GM21360 (cell line): Measurements from ENCODE around the gene TYMP.

Source experiments
- ATAC-seq: cut with Tn5 transposase; IDR thresholded peaks from one replicate; pipeline ENCODE4 v1.9.1; 2021; ENCODE audit warnings: mild to moderate bottlenecking, moderate library complexity; ENCODE audit not compliant: unreplicated experiment

The TYMP gene

GRCh38 chr22:50529897-50530579 lies at the start of gene TYMP:
Gene TYMP (minus strand): TSS chr22:50530012. CDS start chr22:50529709, 303 bp downstream.
- no peak for ATAC-seq

GRCh38 chr22:50578776-50579310 lies 49.0 kb upstream of the TYMP start:
- ATAC-seq, result no peak

- no peak for ATAC-seq
Measured at GRCh38 chr22:50577987-50578775, 48.4 kb upstream of the TYMP start, which contains the start of gene CPT1B. Gene CPT1B (minus strand): TSS chr22:50578427. CDS start chr22:50577915, 512 bp downstream.

GRCh38 chr22:50577697-50577986 lies 47.8 kb upstream of the TYMP start:
- no peak for ATAC-seq

GRCh38 chr22:50576806-50577696 lies 47.2 kb upstream of the TYMP start:
- ATAC-seq, result no peak

GRCh38 chr22:50576070-50576469 lies 46.3 kb upstream of the TYMP start:
- no peak for ATAC-seq

GRCh38 chr22:50575426-50575941 lies 45.7 kb upstream of the TYMP start:
- no peak for ATAC-seq

GRCh38 chr22:50574383-50574755 lies 44.6 kb upstream of the TYMP start:
- no peak for ATAC-seq

GRCh38 chr22:50573491-50574382 lies 43.9 kb upstream of the TYMP start:
- no peak for ATAC-seq

- no peak for ATAC-seq
Measured at GRCh38 chr22:50572965-50573364, 43.2 kb upstream of the TYMP start.

- no peak for ATAC-seq
Measured at GRCh38 chr22:50571264-50572175, 41.7 kb upstream of the TYMP start.

- ATAC-seq, result no peak
Measured at GRCh38 chr22:50570861-50571260, 41.0 kb upstream of the TYMP start.

- ATAC-seq, result no peak
Measured at GRCh38 chr22:50569896-50570535, 40.2 kb upstream of the TYMP start.

- no peak for ATAC-seq
Measured at GRCh38 chr22:50569041-50569459, 39.2 kb upstream of the TYMP start.

- no peak for ATAC-seq
Measured at GRCh38 chr22:50568626-50569025, 38.8 kb upstream of the TYMP start.

- ATAC-seq, result no peak
Measured at GRCh38 chr22:50567721-50568252, 38.0 kb upstream of the TYMP start.

- ATAC-seq, result no peak
Measured at GRCh38 chr22:50564289-50564688, 34.5 kb upstream of the TYMP start.
